B cell (primary cell): ENCODE results near the gene PRPF4. TPM values are rescaled to one million over a fixed set of nuclear protein-coding genes. Genes with fewer than 3 reads are reported as not detected.

Experiments
- ATAC-seq: fragments of 200-7000 bp; cut with Tn5 transposase; one replicate; pipeline ENCODE4 v1.10.0; 2021; ENCODE audit warnings: low read depth, mild to moderate bottlenecking, moderate number of reproducible peaks, moderate library complexity
- CTCF ChIA-PET: fragments of 350-600 bp; sonication (Branson Sonifier 250); formaldehyde crosslinking; loops from one replicate; lab custom pipeline; 2021; ENCODE audit warnings: antibody characterized with exemption, inconsistent platforms; lab: Charles Lee
- POLR2A ChIA-PET: fragments of 350-600 bp; sonication (Branson Sonifier 250); formaldehyde crosslinking; loops from one replicate; lab custom pipeline; 2021; ENCODE audit warnings: antibody characterized with exemption; lab: Charles Lee
- DNase-seq: peaks from one replicate; pipeline ENCODE4 v3.0.0; 2013
- H2AFZ ChIP-seq: 2 replicates; pipeline ENCODE4 v1.6.1; 2012; ENCODE audit warnings: mild to moderate bottlenecking, low read depth, low read length; ENCODE audit not compliant: insufficient read depth, poor library complexity, severe bottlenecking
- H3K27ac ChIP-seq, 2 donors: 1 replicate in 1 of 2; 2 replicates in 1 of 2; pipeline ENCODE4 v1.5.1; 2012 to 2013; ENCODE audit warnings: low read length in 2 of 2, mild to moderate bottlenecking in 2 of 2, moderate library complexity in 1 of 2
- H3K27me3 ChIP-seq, 4 experiments: fragments of 200-600 bp in 1 of 4; sonication (generic) in 1 of 4; replicated peaks in 1 of 4; 1 replicate in 2 of 4; 2 replicates in 2 of 4; pipeline versions ENCODE4 v1.6.1 to v1.7.0; 2013 to 2016; ENCODE audit warnings: low read length in 3 of 4, mild to moderate bottlenecking in 2 of 4, mixed read lengths in 1 of 4, moderate library complexity in 1 of 4; ENCODE audit not compliant: insufficient read depth in 4 of 4, control insufficient read depth in 3 of 4; ENCODE audit errors: control extremely low read depth in 1 of 4
- H3K36me3 ChIP-seq, 2 experiments: replicated peaks in 1 of 2; 1 replicate in 1 of 2; 2 replicates in 1 of 2; pipeline versions ENCODE4 v1.6.1 to v1.7.1; 2013; ENCODE audit warnings: low read length in 1 of 2; ENCODE audit not compliant: insufficient read depth in 2 of 2, control insufficient read depth in 1 of 2; ENCODE audit errors: control extremely low read depth in 1 of 2, extremely low read depth in 1 of 2
- H3K4me1 ChIP-seq, 2 donors: fragments of 200-600 bp in 1 of 2; sonication (generic) in 1 of 2; 1 replicate in 1 of 2; 2 replicates in 1 of 2; pipeline versions ENCODE4 v1.5.1 to v1.6.1; 2013 to 2017; ENCODE audit warnings: low read length in 2 of 2; ENCODE audit not compliant: control insufficient read depth in 2 of 2, insufficient read depth in 2 of 2
- H3K4me2 ChIP-seq: replicated peaks from 2 replicates; pipeline ENCODE3; 2012; ENCODE audit warnings: mild to moderate bottlenecking, low read depth, low read length; ENCODE audit not compliant: poor library complexity, severe bottlenecking
- H3K4me3 ChIP-seq, 5 experiments: fragments of 200-600 bp in 1 of 5; sonication (generic) in 1 of 5; 1 replicate in 3 of 5; 2 replicates in 2 of 5; pipeline versions ENCODE4 v1.5.1 to v1.7.0; 2011 to 2016; ENCODE audit warnings: low read length in 4 of 5, mild to moderate bottlenecking in 4 of 5, low read depth in 2 of 5, control low read depth in 1 of 5, moderate library complexity in 1 of 5; ENCODE audit not compliant: insufficient read depth in 1 of 5; ENCODE audit errors: control extremely low read depth in 1 of 5, extremely low read depth in 1 of 5
- H3K79me2 ChIP-seq: fragments of 200-600 bp; sonication (generic); one replicate; pipeline ENCODE4 v1.6.0; 2016; ENCODE audit warnings: low read length; ENCODE audit not compliant: control insufficient read depth, insufficient read depth
- H3K9ac ChIP-seq: fragments of 200-600 bp; sonication (generic); 2 replicates; pipeline ENCODE4 v1.6.1; 2017; ENCODE audit warnings: mild to moderate bottlenecking, low read length, moderate library complexity
- H3K9me3 ChIP-seq, 3 donors: one replicate each; pipeline versions ENCODE4 v1.6.1 to v1.7.1; 2013; ENCODE audit warnings: low read length in 2 of 3; ENCODE audit not compliant: control insufficient read depth in 2 of 3, insufficient read depth in 1 of 3; ENCODE audit errors: control extremely low read depth in 1 of 3
- H4K20me1 ChIP-seq: 2 replicates; pipeline ENCODE4 v1.6.0; 2012; ENCODE audit warnings: mild to moderate bottlenecking, low read length; ENCODE audit not compliant: insufficient read depth, control insufficient read depth, poor library complexity, severe bottlenecking
- H3K27ac Mint-ChIP-seq: one replicate; pipeline ENCODE4 v1.8.0; 2021; ENCODE audit warnings: mixed read lengths
- H3K27me3 Mint-ChIP-seq: one replicate; pipeline ENCODE4 v1.8.0; 2021; ENCODE audit warnings: mixed read lengths
- H3K4me1 Mint-ChIP-seq: one replicate; pipeline ENCODE4 v1.8.0; 2021; ENCODE audit warnings: mixed read lengths
- H3K4me3 Mint-ChIP-seq: one replicate; pipeline ENCODE4 v1.8.0; 2021; ENCODE audit warnings: mixed read lengths
- H3K9me3 Mint-ChIP-seq: one replicate; pipeline ENCODE4 v1.8.0; 2022; ENCODE audit warnings: mixed read lengths; ENCODE audit not compliant: insufficient read depth
- EZH2 ChIP-seq: IDR thresholded peaks from 2 replicates; pipeline ENCODE4 v1.6.1; 2012; ENCODE audit warnings: borderline replicate concordance, low read depth, mild to moderate bottlenecking, moderate library complexity, low read length; ENCODE audit not compliant: insufficient read depth, poor library complexity, severe bottlenecking
- WGBS: methylation state at CpG from one replicate; pipeline ENCODE4 v1.1.5; 2013; ENCODE audit warnings: missing lambda C conversion rate; ENCODE audit not compliant: insufficient coverage; 5-methylcytosine and 5-hydroxymethylcytosine counted together
- intact Hi-C: fragments of 100-400 bp; cut with micrococcal nuclease; formaldehyde crosslinking; loops from one replicate; pipeline ENCODE4 v1.10.0; 2022
- polyA plus RNA-seq: library from polyadenylated mRNA; depleted of rRNA; stranded (reverse); fragments of >200 nt; gene quantifications from 2 replicates; pipeline ENCODE4 v1.2.3, GENCODE V29; 2012
- total RNA-seq, 2 donors: library from RNA; stranded (reverse); fragments of 120-200 nt in 1 of 2; gene quantifications; 1 replicate in 1 of 2; 2 replicates in 1 of 2; pipeline versions ENCODE4 v1.2.3 to v1.2.4, GENCODE V29; 2013 to 2022
- TF ChIP-seq, protein P1 (sequence below): fragments of 200-600 bp; IDR thresholded peaks from one replicate; pipeline ENCODE4 v1.8.0; 2022; ENCODE audit warnings: antibody characterized with exemption, mild to moderate bottlenecking

PRPF4 gene
- total and polyA plus RNA-seq, 2 donors (not counting 1 experiment from before 2014, with no cell fraction given): 11.4 to 30.8 TPM

DNA sequence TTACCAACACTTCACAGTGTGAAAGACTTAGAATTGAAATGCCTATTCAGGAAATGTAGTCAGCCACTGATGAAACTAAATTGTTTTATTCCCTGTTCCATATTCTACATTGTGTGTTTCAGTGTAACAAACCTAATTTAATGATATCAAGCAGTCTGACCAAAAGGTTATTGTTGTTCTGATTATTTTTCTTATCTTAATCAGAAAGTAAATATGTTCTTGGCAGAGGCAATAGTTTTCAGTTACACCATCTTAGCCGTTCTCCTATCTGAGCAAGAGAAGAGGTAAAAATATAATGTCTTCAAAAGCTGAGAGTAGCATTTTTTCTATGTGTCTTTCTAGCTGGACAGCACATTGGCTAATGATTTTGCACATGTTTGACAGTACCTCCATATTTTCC is 17.2 kb upstream of the PRPF4 start:
- no peak for DNase-seq
- H3K27me3 ChIP-seq: no peaks in the 10 kb centered on the region
- no peak overlapping the region for H3K4me3 ChIP-seq
- Mint-ChIP-seq H3K4me3 (no peak overlapping the region), H3K4me1 (no peaks in the 10 kb centered on the region), H3K27ac (no peak overlapping the region), H3K9me3 (no peaks in the 10 kb centered on the region), H3K27me3 (no peaks in the 10 kb centered on the region)
- H3K9me3 ChIP-seq: no peaks in the 10 kb centered on the region
- H2AFZ ChIP-seq: no peak overlapping the region
- H3K9ac ChIP-seq: no peak overlapping the region
- H4K20me1 ChIP-seq: no peaks in the 10 kb centered on the region
- no CpG with 5 or more reads among the region's 1 CpG for WGBS
- H3K36me3 ChIP-seq: peaks cover 1 to 17% of the 10 kb centered on the region in 2 experiments
- TF ChIP-seq, protein P1, sequence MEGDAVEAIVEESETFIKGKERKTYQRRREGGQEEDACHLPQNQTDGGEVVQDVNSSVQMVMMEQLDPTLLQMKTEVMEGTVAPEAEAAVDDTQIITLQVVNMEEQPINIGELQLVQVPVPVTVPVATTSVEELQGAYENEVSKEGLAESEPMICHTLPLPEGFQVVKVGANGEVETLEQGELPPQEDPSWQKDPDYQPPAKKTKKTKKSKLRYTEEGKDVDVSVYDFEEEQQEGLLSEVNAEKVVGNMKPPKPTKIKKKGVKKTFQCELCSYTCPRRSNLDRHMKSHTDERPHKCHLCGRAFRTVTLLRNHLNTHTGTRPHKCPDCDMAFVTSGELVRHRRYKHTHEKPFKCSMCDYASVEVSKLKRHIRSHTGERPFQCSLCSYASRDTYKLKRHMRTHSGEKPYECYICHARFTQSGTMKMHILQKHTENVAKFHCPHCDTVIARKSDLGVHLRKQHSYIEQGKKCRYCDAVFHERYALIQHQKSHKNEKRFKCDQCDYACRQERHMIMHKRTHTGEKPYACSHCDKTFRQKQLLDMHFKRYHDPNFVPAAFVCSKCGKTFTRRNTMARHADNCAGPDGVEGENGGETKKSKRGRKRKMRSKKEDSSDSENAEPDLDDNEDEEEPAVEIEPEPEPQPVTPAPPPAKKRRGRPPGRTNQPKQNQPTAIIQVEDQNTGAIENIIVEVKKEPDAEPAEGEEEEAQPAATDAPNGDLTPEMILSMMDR: no peak
- no peak for TF ChIP-seq EZH2
- CTCF ChIA-PET: interaction anchor here (0.9 kb wide), 1 partner anchor 324 kb away, joined by 3 read pairs; no protein-coding TSS in a partner anchor
- no peaks in the 10 kb centered on the region for H3K79me2 ChIP-seq
- no peaks in the 10 kb centered on the region for H3K4me1 ChIP-seq
- intact Hi-C loops: no loop called here
- POLR2A ChIA-PET: interaction anchor here (0.5 kb wide), 1 partner anchor 138 kb away, joined by 9 read pairs; no protein-coding TSS in a partner anchor
- no peak for ATAC-seq
- H3K27ac ChIP-seq: no peak overlapping the region
- no peak overlapping the region for H3K4me2 ChIP-seq

DNA sequence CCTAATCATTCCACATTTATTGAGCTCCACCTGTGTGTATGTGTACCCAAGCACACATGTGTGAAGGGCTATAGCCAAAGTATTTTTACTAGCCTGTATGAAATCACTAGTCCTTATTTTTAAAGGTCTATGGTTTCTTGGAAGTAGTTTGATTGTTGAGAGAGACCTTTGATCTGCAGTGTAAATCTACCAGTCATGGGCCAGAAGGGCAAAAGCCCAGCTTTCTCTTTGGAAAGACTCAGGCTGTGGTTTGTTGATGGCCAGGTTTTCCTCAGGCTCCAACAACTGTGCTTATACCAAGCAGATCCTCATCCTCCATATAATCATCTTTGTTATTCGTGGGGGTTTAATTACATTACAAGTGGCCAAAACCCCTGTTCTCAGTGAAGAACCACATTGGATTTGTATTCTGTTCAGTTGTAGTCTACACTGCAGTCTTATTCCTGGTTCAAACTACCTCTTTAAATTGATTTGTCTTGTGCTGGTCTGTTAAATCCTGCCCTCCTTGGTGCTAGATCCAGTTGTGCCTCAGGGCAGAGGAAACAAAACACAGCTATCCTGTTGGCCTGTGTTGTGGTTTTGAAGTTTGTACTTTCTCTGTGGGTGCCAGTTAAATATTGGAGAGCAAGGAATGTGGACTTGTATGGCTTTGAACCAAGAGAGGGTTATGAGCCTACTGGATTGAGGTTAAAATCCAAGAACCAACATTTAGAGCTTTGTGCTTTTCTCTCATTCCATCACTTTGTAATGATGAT is 13.4 kb upstream of the PRPF4 start:
- no peak overlapping the region for H2AFZ ChIP-seq
- Mint-ChIP-seq H3K4me3 (no peak overlapping the region), H3K4me1 (no peaks in the 10 kb centered on the region), H3K9me3 (no peaks in the 10 kb centered on the region), H3K27ac (no peak overlapping the region), H3K27me3 (no peaks in the 10 kb centered on the region)
- CTCF ChIA-PET: interaction anchor here (0.9 to 1.0 kb wide), 2 partner anchors 12 kb away, joined by 3 to 5 read pairs; no protein-coding TSS in a partner anchor
- H3K9ac ChIP-seq: no peak overlapping the region
- peaks cover 0 to 18% of the 10 kb centered on the region in 2 experiments for H3K36me3 ChIP-seq
- no peak overlapping the region for H3K4me3 ChIP-seq
- no peak for TF ChIP-seq EZH2
- TF ChIP-seq, protein P1: no peak
- H3K4me1 ChIP-seq: no peaks in the 10 kb centered on the region
- H3K4me2 ChIP-seq: no peak overlapping the region
- no peak overlapping the region for H3K27ac ChIP-seq
- DNase-seq: no peak
- ATAC-seq: no peak
- no peaks in the 10 kb centered on the region for H3K27me3 ChIP-seq
- no CpG with 5 or more reads among the region's 1 CpG for WGBS
- H3K9me3 ChIP-seq: no peaks in the 10 kb centered on the region
- no peaks in the 10 kb centered on the region for H4K20me1 ChIP-seq
- H3K79me2 ChIP-seq: no peaks in the 10 kb centered on the region
- intact Hi-C loops: no loop called here
- POLR2A ChIA-PET: no interaction called here
